Measurements from ENCODE around the gene LRRN4.

DNA sequence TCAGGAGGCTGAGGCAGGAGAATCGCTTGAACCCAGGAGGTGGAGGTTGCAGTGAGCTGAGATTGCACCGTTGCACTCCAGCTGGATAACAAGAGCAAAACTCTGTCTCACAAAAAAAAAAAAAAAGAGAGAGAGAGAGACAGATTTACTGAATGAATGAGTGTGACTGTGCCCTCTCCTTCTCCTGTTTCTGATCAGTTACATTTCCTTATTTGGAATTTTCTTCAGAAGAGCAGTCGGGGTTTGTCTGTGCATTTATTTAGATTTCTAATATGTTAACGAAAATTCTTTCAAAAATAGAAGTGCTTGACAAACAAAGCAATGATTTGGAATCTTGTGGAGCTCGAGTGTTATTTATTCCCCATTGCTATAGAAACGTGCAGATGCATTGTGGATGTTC lies 6.4 kb upstream of the LRRN4 start:
- TF ChIP-seq, protein P1, sequence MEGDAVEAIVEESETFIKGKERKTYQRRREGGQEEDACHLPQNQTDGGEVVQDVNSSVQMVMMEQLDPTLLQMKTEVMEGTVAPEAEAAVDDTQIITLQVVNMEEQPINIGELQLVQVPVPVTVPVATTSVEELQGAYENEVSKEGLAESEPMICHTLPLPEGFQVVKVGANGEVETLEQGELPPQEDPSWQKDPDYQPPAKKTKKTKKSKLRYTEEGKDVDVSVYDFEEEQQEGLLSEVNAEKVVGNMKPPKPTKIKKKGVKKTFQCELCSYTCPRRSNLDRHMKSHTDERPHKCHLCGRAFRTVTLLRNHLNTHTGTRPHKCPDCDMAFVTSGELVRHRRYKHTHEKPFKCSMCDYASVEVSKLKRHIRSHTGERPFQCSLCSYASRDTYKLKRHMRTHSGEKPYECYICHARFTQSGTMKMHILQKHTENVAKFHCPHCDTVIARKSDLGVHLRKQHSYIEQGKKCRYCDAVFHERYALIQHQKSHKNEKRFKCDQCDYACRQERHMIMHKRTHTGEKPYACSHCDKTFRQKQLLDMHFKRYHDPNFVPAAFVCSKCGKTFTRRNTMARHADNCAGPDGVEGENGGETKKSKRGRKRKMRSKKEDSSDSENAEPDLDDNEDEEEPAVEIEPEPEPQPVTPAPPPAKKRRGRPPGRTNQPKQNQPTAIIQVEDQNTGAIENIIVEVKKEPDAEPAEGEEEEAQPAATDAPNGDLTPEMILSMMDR (IDR thresholded peaks at IDR 0.05; ENCODE audit: low read depth, low read length, missing input control), result no peak
- TF ChIP-seq, protein P2, sequence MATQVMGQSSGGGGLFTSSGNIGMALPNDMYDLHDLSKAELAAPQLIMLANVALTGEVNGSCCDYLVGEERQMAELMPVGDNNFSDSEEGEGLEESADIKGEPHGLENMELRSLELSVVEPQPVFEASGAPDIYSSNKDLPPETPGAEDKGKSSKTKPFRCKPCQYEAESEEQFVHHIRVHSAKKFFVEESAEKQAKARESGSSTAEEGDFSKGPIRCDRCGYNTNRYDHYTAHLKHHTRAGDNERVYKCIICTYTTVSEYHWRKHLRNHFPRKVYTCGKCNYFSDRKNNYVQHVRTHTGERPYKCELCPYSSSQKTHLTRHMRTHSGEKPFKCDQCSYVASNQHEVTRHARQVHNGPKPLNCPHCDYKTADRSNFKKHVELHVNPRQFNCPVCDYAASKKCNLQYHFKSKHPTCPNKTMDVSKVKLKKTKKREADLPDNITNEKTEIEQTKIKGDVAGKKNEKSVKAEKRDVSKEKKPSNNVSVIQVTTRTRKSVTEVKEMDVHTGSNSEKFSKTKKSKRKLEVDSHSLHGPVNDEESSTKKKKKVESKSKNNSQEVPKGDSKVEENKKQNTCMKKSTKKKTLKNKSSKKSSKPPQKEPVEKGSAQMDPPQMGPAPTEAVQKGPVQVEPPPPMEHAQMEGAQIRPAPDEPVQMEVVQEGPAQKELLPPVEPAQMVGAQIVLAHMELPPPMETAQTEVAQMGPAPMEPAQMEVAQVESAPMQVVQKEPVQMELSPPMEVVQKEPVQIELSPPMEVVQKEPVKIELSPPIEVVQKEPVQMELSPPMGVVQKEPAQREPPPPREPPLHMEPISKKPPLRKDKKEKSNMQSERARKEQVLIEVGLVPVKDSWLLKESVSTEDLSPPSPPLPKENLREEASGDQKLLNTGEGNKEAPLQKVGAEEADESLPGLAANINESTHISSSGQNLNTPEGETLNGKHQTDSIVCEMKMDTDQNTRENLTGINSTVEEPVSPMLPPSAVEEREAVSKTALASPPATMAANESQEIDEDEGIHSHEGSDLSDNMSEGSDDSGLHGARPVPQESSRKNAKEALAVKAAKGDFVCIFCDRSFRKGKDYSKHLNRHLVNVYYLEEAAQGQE (IDR thresholded peaks at IDR 0.05), result no peak
- TF ChIP-seq TAF1 (conservative IDR thresholded peaks at IDR 0.05) (no peak), RAD21 (IDR thresholded peaks at IDR 0.05) (no peak), JUND (IDR thresholded peaks at IDR 0.05) (no peak), SP1 (IDR thresholded peaks at IDR 0.05) (no peak)
- TF ChIP-seq, protein P3, sequence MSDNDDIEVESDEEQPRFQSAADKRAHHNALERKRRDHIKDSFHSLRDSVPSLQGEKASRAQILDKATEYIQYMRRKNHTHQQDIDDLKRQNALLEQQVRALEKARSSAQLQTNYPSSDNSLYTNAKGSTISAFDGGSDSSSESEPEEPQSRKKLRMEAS (IDR thresholded peaks at IDR 0.05), result no peak
- TF ChIP-seq, protein P4, sequence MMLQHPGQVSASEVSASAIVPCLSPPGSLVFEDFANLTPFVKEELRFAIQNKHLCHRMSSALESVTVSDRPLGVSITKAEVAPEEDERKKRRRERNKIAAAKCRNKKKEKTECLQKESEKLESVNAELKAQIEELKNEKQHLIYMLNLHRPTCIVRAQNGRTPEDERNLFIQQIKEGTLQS (IDR thresholded peaks at IDR 0.05), result no peak
- TF ChIP-seq, protein P5, sequence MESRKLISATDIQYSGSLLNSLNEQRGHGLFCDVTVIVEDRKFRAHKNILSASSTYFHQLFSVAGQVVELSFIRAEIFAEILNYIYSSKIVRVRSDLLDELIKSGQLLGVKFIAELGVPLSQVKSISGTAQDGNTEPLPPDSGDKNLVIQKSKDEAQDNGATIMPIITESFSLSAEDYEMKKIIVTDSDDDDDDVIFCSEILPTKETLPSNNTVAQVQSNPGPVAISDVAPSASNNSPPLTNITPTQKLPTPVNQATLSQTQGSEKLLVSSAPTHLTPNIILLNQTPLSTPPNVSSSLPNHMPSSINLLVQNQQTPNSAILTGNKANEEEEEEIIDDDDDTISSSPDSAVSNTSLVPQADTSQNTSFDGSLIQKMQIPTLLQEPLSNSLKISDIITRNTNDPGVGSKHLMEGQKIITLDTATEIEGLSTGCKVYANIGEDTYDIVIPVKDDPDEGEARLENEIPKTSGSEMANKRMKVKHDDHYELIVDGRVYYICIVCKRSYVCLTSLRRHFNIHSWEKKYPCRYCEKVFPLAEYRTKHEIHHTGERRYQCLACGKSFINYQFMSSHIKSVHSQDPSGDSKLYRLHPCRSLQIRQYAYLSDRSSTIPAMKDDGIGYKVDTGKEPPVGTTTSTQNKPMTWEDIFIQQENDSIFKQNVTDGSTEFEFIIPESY (IDR thresholded peaks at IDR 0.05), result no peak

Measured in liver (tissue), 3 donors.